NCI-H1092 (cell line): ENCODE data around the gene TM4SF18.

Experiments
- DNase-seq: peaks from one replicate; lab custom pipeline; 2025; lab: John Stamatoyannopoulos, UW

The TM4SF18 gene

GRCh38 chr3:149284034-149284433, 49.4 kb downstream of the TM4SF18 start:
- DNase-seq, result no peak

- DNase-seq, result no peak
Measured at GRCh38 chr3:149283401-149283800, 50.0 kb downstream of the TM4SF18 start.

GRCh38 chr3:149282836-149283235, 50.6 kb downstream of the TM4SF18 start:
- no peak for DNase-seq

GRCh38 chr3:149282322-149282721, 51.1 kb downstream of the TM4SF18 start:
- DNase-seq, result no peak

- DNase-seq, result no peak
Measured at GRCh38 chr3:149280671-149281349, 52.6 kb downstream of the TM4SF18 start.

GRCh38 chr3:149278911-149279310, 54.5 kb downstream of the TM4SF18 start:
- no peak for DNase-seq

- DNase-seq, result no peak
Measured at GRCh38 chr3:149277331-149277813, 56.1 kb downstream of the TM4SF18 start.

- no peak for DNase-seq
Measured at GRCh38 chr3:149276619-149277018, 56.8 kb downstream of the TM4SF18 start.

- DNase-seq, result no peak
Measured at GRCh38 chr3:149274220-149274619, 59.2 kb downstream of the TM4SF18 start.

- DNase-seq, result peak; percentile 80
Measured at GRCh38 chr3:149273096-149273751, 60.2 kb downstream of the TM4SF18 start.

- no peak for DNase-seq
Measured at GRCh38 chr3:149271669-149272068, 61.8 kb downstream of the TM4SF18 start.

- DNase-seq, result no peak
Measured at GRCh38 chr3:149270180-149270579, 63.3 kb downstream of the TM4SF18 start.

- no peak for DNase-seq
Measured at GRCh38 chr3:149269687-149270086, 63.7 kb downstream of the TM4SF18 start.
